HEK293 (cell line): Measurements from ENCODE around the gene DHRS12.

Experiments used
- REST ChIP-seq: fragments of 450-650 bp; formaldehyde crosslinking; IDR thresholded peaks from 2 replicates; pipeline ENCODE4 v1.5.1; 2016; ENCODE audit warnings: missing biosample characterization, missing genetic modification characterization
- TF ChIP-seq, protein P1 (sequence below): fragments of 450-650 bp; formaldehyde crosslinking; IDR thresholded peaks from 2 replicates; pipeline ENCODE4 v1.5.1; 2016; ENCODE audit warnings: missing biosample characterization, missing genetic modification characterization

DNA sequence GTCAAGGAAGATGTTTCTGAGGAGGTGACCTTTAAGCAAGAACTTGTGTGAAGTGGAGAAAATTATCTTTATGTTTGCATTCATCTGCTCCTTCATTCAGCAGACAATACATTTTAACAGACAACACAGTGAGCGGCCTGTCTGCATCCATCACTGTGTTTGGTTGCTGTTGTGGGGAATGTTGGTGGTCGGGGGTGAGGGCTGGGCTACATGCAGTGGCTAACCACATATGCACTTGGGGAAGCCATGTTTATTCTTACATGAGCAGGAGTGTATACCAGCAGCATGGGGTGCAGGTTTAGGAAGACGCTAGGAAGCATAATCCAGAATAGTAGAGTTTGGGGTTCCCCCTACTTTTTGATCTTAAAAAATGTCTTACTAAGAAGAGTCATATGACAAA lies 66.4 kb downstream of the DHRS12 start:
- TF ChIP-seq, protein P1, sequence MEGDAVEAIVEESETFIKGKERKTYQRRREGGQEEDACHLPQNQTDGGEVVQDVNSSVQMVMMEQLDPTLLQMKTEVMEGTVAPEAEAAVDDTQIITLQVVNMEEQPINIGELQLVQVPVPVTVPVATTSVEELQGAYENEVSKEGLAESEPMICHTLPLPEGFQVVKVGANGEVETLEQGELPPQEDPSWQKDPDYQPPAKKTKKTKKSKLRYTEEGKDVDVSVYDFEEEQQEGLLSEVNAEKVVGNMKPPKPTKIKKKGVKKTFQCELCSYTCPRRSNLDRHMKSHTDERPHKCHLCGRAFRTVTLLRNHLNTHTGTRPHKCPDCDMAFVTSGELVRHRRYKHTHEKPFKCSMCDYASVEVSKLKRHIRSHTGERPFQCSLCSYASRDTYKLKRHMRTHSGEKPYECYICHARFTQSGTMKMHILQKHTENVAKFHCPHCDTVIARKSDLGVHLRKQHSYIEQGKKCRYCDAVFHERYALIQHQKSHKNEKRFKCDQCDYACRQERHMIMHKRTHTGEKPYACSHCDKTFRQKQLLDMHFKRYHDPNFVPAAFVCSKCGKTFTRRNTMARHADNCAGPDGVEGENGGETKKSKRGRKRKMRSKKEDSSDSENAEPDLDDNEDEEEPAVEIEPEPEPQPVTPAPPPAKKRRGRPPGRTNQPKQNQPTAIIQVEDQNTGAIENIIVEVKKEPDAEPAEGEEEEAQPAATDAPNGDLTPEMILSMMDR (tag by site-specific recombination): no peak
- TF ChIP-seq REST (tag by site-specific recombination): no peak
